HG03103 (cell line): ENCODE measurements around the gene KCNMB2.
"Not testable (repeated sequence)": the region's sequence is repeated elsewhere in the genome, so short reads cannot be mapped to it uniquely, and the experiment has no call there.

ENCODE experiments used
- ATAC-seq: cut with Tn5 transposase; IDR thresholded peaks from one replicate; pipeline ENCODE4 v1.9.1; 2021; ENCODE audit warnings: low read depth; ENCODE audit not compliant: unreplicated experiment

The KCNMB2 gene

DNA sequence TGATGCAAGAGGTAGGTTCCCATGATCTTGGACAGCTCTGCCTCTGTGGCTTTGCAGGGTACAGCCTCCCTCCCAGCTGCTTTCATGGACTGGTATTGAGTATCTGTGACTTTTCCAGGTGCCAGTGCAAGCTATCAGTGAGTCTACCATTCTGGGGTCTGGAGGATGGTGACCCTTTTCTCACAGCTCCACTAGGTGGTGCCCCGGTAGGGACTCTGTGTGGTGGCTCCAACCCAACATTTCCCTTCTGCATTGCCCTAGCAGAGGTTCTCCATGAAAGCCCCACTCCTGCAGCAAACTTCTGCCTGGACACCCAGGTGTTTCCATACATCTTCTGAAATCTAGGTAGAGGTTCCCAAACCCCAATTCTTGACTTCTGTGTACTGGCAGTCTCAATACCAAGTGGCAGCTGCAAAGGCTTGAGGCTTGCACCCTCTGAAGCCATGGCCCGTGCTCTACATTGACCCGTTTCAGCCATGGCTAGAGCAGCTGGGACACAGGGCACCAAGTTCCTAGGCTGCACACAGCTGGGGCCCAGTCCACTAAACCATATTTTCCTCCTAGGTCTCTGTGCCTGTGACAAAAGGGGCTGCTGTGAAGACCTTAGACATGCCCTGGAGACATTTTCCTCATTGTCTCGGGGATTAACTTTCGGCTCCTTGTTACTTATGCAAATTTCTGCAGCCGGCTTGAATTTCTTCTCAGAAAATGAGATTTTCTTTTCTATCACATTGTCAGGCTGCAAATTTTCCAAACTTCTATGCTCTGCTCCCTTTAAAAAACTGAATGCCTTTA lies 209.8 kb downstream of the KCNMB2 start:
- ATAC-seq = not testable (repeated sequence)

DNA sequence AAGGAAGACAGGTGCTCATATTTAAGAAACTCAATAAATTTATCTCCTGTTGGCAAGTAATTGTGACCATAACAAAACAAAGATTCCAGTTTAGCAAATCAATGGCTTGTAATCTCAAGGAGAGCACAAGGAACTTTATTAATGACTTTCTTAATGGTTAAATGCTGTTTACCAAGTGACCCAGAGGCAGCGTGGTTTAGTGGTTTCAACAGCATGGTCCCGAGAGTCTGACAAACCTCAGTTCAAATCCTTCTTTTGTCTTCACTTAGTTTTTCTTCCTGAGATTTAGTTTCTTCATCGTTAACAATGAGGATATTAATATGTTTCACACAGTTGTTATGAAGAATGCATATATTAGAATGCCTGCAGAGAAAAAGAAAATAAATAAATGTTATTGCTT lies 212.6 kb downstream of the KCNMB2 start:
- no peak for ATAC-seq

DNA sequence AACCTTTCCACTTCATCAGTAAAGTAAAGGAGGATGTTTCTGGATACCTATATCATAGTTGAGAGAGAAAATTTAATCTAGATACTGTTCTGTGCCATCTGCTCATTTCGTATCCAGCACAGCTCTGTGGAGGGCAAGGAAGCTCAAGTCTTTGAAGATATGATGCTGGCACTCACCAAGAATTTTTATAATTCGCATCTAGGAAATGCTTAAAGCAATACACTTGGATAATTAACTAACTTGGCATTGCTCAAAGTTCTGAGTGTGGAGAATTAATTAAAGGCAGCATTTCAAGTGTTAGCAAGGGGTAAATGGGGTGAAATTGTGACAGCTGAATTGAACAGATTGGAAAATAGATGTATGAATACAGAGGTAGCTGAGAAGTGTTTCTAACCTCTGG lies 213.2 kb downstream of the KCNMB2 start:
- ATAC-seq = no peak

DNA sequence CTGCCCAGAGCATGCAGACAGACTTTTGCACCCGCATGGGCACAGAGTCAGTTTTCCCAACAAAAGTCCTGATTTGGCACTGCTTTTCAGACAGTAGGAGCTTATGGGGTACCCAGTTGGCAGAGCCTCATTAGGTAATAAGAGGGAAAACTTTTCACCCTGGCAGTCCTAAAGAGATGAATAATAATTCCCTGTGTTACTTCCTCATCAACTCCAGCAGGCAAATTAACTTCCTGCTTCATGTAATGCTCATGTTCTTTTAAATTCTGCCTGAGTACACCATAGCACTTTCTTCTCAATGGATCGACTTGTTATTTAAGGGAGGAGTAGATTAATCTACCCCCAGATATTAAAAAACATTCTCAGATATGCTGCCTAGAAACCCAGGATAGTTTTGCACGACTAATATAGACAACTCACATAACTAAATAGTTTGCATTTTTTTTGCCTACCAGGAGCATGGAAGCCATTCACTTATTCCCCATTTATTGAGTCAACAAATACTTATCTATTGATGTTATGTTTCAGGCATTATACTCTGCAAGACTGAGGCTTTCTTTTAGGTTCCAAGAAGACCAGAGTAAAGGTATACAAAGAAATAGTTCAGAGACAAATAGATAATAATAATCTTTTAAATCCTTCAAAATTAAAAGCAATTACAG lies 214.5 kb downstream of the KCNMB2 start:
- no peak for ATAC-seq

DNA sequence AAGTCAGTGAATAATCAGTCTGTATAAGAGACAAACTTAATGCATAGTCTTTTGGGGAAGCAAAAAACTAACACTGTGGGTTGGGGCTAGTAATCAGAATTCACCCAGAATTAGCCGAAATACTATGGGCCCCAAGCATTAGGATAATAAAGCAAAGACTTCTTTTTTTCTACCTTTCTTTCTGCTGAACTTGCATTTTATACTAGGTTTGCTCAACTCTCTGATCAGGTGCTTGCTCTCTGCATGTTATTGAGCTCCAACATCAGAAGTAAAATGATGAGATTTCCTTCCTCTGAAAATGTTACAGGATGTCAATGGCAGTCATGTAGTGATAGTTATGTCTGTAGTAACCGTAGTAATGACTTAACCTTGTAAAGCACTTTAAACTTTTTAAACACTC lies 216.6 kb downstream of the KCNMB2 start:
- no peak for ATAC-seq

DNA sequence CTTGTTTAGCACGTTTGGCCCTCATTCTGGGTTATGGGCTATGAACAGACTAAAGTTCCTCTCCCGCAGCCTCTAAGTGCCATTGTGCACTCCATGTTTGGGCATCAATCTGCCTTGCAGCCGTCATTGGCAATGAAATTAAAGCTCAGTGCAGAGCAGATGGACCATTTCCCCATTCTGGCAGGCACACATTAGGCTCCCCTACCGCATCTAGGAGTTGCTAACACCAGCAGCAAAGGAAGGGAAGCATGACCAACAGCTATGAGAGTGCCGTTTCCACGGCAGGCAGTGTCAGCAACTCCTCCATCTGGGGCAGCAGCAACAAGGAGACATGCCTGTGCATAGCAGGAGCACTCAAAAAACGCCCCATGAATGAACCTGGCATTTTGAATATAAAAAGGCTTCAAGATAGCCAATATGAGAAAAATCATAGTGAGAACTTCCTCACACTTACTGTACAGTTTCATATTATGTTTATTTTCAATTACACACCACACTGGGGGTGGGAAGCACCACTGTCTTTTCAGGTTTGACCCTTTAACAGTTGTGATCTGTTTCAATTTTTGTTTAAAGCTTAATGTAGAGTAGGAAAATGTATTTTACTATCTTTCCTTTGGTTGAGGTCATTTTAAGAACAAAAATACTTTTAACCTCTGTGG lies 218.7 kb downstream of the KCNMB2 start:
- ATAC-seq = no peak

DNA sequence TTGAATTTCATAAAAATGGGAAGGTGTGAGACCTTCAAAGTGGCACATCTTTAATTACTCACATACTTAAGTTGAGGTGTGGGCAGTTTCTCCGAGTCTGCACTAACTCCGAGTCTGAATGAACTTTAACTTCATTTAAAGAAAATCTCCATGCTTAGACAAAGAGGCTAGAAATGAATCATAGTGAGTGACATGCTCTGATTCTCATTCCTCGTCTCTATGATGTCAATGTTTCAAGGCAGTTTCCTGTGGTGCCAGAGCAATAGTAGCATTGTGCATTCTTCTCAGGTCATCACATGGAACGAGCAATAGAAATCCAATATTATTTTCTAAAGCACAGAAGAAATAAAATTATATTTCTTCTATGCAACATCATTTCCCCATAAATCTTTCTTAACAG lies 224.8 kb downstream of the KCNMB2 start:
- no peak for ATAC-seq

DNA sequence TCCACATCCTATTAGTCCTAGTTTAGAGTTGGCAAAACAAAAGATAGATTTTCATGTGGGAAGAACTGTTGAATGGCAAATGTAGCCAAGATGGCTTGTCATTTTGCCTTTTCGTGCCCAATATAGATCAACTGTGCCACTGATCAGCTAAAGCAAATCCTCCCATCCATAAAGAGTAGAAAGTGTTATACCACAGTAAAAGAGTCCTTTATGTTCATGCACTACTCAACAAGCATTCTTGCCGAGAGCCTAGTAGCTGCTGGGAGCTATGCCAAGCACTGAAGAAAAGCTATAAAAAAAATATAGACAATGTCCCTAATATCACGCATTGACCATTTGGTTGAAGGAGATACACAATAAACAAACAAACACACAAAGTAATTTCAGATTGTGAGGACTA lies 225.2 kb downstream of the KCNMB2 start:
- ATAC-seq = no peak

DNA sequence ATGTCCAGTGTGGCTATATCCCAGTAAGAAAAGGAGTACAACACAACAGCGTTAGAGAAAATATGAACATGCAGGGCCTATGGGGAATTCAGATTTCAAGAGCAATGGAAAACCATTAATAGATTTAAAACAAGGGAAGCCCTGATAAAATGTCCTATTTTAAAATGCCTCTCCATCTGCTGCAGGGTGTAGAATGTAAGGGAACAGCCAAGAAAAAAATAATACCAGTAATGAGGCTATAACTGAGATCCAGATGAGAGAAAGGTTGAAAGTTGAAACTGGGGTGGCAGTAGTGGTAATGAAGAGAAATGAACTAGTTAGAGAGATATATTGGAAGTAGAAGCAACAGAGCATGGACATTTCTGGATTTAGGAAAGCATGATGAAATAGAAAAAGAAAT lies 226.1 kb downstream of the KCNMB2 start:
- ATAC-seq = no peak

DNA sequence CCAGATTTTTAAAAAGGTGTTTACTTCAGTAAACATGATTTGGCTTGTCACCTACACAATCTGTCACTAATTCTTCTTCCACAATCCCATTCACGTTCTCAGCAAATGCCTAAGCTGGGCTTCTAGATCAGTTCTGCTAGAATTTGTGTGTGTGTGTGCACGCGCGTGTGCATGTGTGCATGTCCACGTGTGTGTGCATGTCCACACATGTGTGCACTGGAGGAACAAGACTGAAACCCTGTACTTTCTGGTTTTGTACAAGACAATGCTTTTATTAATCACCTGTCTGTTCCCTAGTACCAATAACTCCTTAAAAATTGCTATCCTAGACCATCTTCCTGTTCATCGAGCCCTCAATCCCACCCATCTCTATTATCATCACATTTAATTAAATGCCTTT lies 229.2 kb downstream of the KCNMB2 start:
- ATAC-seq = no peak

DNA sequence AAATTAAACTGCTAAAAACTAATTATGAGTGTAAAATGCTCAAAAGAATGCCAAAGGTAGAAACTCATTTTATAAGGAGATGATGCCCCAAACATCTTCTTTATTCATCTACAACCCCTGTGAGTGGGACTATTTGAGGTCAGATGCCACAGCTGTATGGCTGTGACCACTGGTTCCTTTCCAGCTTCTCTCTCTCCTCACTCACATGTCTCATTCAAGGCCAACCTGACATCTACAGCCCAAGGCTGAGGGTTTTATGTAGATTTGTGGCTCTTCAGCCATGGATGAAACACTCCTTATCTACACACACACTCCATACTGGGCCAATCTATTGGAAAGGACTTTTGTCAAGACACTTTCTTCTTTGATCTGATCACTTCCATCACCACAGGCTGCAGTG lies 231.3 kb downstream of the KCNMB2 start:
- no peak for ATAC-seq

DNA sequence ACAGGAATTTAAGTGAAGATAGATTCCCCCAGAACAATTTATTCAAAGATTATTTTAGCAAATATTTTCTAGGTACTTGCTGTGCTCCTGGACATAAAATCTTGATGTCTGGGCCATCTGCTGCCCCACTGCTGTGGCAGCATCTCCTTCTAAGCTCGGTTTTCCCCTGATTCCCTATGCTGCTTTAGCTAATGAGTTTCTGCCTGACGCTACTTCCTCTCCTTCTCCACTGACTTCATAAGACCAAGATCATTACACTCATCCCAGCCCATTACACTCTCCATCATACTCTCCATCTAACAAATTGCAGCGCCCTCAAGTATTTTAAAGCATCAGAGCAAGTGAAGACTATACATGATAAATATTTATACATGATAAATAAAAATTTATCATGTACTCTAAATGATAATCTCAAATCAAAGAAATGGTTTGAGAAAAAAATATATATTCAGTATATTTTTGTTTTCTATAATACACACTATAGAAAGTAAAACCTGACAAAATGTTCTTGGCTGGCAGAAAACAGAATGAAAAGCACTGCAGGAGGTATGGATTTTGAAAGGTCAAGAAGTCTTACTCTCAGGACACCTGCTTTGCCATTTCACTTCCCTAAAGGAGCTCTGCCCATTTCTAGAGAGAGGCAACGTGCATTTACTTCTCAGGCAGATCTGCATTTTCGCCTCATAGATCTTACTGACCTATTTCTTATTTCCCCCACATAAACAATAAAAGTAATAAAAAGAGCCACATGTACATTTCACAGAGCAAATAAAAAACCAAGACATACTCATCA lies 232.0 kb downstream of the KCNMB2 start:
- ATAC-seq = peak; percentile 73

DNA sequence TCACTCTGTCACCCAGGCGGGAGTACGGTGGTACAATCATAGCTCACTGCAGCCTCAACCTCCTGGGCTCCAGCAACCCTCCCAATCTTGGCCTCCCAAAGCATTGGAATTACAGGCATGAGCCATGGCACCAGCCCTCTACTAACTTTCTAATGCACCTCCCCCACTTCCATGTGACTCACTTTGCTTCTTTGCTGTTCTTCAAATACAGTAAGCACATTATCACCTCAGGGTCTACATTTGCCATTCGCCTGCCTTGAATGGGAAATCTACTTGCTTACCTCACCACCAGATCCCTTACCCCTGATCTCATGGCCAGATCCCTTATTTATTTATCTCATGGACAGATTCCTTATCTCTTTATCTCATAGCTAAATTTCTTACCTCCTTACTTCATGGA lies 235.3 kb downstream of the KCNMB2 start:
- ATAC-seq = no peak

DNA sequence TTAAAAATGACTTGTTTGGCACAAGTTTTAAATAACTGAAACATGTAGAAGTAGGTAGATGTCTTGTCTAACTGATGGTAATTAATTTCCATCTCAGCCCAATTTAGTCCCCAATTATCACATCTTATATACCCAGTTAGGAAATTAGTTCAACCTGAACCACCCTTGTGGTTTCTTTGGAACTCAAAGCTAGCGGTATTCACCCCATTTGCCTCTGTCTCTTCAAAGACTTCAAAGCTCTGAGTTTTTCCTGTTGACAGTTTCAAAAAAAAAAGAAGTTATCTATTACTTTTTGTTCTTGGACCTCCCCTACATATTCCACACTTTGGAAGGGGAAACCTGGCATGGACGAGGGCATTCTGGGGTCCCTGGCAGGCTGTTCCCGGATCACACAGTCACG lies 236.5 kb downstream of the KCNMB2 start:
- ATAC-seq = no peak

DNA sequence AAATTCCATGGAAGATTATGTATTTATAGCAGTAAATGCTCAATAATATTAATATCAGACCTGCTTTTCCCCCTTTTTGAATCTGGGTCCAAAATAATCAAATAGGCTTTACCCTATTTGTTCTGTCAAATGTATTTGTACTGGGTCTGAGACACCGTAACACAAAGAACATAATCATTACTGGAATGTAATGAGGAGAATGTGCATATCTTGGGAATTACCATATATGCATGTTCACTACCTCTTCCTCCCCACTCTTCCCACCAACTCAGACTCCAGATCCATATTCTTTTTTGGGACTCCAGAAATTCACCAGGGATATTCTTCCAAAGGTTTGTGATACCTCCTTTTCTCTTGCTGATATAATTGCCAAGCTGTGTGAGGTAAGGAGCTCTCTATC lies 237.1 kb downstream of the KCNMB2 start:
- ATAC-seq = no peak

DNA sequence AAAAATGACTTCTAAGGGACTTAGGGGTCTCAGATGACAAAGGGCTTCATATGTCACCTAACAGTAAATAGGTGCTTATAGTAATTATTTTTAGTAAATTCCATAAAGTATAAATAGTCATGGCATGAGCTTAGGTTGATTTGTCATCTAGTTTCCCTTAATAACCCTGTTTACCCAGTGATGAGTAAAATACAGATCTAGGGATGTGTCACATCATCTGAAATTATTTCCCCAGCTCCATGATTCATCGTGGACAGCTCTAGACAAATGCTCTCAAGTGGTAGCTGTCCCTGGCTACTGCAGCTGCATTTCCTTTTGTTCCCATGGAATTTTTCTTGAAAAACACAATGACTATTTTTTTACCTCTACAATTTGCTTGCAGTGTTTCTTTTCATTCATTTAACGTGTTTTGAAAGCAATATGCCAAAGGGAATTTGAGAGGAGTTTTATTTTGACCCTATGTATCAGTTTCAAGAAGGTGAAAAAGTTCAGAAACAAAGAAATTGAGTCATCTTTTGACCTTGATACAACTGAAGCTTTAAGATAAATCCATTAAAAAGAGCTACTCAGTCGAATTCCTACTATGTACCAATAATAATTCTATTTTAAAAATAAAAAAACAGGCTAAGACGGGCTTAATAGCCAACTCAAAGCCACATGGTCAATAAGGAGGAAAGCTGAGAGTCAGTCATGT lies 241.6 kb downstream of the KCNMB2 start:
- ATAC-seq = no peak

DNA sequence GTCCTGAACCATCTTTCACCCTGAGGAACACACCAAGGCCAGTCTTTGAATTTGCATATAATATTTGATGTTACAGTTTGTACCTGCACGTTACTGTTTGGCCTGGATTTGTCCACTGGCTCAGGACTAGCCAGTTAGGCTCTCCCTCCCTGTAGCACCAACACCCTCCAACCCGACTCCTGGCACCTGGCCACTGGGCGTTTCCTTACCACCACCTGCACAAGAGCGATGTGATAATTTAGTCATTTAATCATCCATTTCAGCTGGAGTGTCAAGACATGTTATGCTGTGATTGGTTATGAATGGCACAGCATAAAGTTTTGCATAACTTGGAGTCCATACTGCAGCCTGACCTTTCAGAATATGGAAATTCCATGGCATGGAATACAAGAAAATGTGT lies 242.4 kb downstream of the KCNMB2 start:
- no peak for ATAC-seq

DNA sequence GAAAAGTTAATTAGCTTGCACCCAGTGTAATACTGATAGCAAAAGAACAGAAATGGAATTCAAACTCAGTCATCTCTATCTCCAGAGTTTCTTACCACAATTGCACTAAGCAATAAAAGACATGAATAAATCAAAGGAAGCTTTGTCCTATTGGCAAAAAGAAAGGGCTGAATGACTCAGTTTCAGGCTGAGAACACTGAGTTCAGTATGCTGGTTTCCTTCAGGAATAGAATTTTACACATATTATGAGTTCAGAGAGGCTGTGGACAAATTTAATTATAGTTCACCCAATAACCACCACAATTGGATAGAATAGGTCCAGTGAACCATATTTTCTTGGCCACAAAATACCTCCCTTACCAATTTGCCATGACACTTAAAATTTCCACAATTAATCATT lies 249.7 kb downstream of the KCNMB2 start:
- ATAC-seq = no peak

DNA sequence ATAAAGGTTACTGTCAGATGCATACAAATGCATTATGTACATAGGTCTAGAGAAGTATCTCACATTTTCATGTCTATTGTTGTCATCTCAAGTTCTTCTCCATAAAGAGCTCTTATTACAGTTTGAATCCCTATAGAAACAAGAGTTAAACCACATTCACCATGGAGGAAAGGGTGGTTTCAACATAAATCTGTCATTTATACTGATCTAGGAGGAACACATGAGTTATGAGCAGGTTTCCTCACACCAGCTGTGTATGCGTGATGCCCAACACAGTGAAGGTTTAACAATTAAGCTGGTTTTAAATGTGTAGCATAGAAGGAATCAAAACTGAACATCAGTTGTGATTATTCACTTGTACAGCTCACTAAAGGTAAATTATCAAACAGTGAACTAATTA lies 251.7 kb downstream of the KCNMB2 start:
- no peak for ATAC-seq

DNA sequence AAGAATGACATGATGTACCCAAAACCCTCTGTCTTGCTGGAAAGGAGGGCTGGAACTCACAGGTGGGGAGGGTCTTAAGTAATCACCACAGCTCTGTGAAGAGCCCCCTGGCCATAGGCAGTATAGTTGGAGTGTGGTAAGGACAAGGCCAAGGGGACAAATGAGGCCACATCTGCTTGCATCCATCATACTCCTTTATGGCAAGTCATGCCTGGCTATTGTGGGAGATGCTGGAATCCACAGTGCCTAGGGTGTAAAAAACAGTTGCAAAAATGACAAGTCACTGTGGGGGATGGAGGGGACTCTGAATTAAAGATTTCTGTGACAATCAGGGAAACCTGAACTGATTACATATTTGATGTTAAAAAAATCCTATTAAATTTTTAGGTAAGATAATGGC lies 258.5 kb downstream of the KCNMB2 start:
- no peak for ATAC-seq
